ENCODE data around the gene LRGUK.

The LRGUK gene

DNA sequence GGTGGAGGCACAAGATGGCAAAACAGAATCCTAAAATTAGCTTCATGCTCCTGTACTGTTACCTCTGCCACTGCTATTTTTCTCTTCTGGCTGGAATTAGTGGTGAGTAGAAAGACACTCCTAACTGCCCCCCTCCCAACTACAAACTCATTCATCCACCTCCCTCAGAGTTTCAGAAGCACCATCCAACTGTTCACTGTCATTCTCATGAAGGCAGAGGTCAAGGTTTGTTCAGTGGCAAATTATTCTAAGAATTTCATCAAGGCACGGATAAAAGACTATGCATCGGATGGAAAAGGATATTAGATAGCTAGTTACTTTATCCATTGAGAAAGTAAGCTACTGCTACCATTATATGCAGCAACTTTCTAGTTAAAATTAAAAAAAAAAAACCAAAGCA is 59.7 kb downstream of the LRGUK start:
- DNase-seq (ENCODE audit: low spot score) = no peak
- TF ChIP-seq, protein P1, sequence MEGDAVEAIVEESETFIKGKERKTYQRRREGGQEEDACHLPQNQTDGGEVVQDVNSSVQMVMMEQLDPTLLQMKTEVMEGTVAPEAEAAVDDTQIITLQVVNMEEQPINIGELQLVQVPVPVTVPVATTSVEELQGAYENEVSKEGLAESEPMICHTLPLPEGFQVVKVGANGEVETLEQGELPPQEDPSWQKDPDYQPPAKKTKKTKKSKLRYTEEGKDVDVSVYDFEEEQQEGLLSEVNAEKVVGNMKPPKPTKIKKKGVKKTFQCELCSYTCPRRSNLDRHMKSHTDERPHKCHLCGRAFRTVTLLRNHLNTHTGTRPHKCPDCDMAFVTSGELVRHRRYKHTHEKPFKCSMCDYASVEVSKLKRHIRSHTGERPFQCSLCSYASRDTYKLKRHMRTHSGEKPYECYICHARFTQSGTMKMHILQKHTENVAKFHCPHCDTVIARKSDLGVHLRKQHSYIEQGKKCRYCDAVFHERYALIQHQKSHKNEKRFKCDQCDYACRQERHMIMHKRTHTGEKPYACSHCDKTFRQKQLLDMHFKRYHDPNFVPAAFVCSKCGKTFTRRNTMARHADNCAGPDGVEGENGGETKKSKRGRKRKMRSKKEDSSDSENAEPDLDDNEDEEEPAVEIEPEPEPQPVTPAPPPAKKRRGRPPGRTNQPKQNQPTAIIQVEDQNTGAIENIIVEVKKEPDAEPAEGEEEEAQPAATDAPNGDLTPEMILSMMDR (IDR thresholded peaks at IDR 0.05; ENCODE audit: extremely low read depth, missing control alignments) = no peak

DNA sequence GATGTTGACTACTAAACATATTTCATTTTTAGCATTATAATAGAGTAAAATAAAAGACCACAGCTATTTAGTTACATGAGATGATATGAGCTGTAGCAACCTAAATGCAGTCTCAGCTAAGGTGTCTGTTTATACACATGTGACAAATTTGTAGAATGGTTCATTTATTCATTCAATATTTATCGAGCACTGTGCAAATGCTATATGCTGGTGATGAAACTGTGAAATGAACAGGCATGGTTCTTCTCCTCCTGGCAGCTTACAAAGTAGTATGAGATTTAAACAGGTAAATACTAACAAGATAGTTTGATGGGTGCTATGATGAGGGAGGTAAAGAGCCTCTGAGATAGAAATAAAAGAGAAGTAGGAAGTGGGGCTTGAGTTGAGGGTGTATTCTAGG is 60.8 kb downstream of the LRGUK start:
- no peak for DNase-seq (ENCODE audit: low spot score)
- TF ChIP-seq, protein P1 (IDR thresholded peaks at IDR 0.05; ENCODE audit: extremely low read depth, missing control alignments) = no peak

DNA sequence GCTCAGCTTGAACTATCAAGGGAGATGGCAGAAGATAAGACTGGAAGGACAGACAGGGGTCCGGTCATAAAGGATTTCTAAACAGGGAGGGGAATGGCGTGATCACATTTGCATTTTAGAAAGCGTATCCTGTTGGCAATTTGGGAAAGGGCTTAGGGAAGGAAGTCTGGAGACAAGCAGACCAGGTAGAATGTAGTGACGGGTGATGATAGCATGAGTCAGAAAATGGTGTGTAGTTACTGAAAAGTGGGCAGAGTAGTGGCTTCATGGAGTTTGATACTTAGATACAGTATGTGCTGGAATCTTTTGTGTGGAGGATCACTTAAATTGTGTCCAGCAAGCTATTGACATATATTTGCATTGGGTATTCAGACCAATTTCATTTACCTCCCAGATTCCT is 61.2 kb downstream of the LRGUK start:
- no peak for DNase-seq (ENCODE audit: low spot score)
- TF ChIP-seq, protein P1 (IDR thresholded peaks at IDR 0.05; ENCODE audit: extremely low read depth, missing control alignments) = no peak

DNA sequence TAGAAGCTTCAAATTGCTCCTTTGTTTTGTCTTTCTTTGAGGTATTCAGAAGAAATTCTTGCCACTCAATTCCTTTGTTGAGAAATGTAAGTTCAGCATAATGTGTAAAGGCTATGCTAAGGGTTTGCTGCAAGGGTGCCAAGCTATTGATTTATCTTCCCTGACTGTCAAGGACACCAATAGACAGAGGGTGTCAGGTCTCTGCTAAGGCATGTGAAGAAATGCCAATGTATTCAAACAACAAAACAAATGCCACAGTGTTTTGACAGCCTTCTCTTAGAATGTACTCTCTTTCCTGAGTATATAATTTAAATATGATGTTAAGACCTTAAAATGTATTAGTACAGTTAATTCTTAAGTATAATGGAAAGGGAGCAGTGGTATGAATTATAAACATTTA is 62.4 kb downstream of the LRGUK start:
- no peak for DNase-seq (ENCODE audit: low spot score)

DNA sequence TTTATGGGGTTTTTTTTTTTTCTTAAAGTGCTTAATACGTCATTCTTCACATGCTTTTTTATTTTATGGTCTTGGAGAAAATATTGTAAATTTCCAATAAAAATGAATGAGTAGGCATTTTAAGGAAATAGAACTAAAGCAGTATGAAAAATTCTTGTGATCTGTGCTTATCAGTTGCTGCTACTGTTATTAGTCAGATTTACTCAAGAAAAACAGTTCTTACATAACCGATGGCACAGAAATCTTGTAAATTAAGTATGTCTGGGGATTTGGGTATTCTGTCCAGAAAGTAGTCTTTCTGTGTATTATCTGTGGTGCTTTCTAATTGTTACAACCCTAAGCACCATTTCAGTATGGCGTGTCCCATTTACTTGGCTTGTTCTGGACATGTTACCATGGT is 64.7 kb downstream of the LRGUK start:
- TF ChIP-seq, protein P1 (IDR thresholded peaks at IDR 0.05; ENCODE audit: extremely low read depth, missing control alignments) = no peak
- no peak for DNase-seq (ENCODE audit: low spot score)

More for the DNA sequence above, 62.4 kb downstream of the LRGUK start:
- TF ChIP-seq, protein P1 (IDR thresholded peaks at IDR 0.05; ENCODE audit: extremely low read depth, missing control alignments) = no peak

DNA sequence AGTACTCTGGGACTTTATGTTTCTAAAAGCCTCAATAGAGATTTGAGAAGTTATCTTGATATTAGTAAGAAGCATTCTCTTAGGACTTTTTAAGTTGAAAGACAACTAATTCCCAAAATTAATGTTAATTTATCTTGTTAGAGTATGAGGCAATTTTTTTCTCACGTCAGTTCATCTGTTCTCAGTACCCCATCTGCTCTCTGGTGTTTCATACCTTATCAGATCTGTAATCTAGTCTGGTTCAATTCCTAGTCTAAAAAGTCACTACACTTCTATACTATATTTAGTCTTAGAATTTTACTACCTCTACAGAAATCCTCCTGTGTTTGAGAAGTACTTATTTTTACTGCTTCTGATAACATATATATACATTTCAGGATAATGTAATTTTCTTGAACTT is 66.1 kb downstream of the LRGUK start:
- TF ChIP-seq, protein P1 (IDR thresholded peaks at IDR 0.05; ENCODE audit: extremely low read depth, missing control alignments) = no peak
- DNase-seq (ENCODE audit: low spot score) = no peak

DNA sequence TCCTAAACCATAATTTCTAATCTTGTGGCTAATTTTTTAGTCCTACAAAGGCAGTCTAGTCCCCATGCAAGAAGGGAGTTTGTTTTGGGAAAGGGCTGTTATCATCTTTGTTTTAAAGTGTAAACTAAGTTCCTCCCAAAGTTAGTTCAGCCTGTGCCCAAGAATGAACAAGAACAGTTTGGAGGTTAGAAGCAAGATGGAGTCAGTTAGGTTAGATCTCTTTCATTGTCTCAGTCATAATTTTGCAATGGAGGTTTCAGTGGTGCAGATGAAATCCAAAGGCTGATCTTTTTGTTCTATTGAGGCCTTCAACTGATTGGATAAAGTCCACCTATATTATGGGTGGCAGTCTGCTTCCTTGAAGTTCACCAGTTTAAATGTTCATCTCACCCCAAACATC is 68.1 kb downstream of the LRGUK start:
- DNase-seq (ENCODE audit: low spot score) = no peak
- TF ChIP-seq, protein P1 (IDR thresholded peaks at IDR 0.05; ENCODE audit: extremely low read depth, missing control alignments) = no peak
